Right lobe of liver (tissue), 6 donors: ENCODE measurements around the gene TM4SF18. TPM values are rescaled to one million over a fixed set of nuclear protein-coding genes. Genes with fewer than 3 reads are reported as not detected.

Source experiments
- ATAC-seq, 4 donors: fragments of 200-7000 bp; cut with Tn5 transposase; one replicate each; pipeline ENCODE4 v1.9.1; 2020; ENCODE audit warnings: mild to moderate bottlenecking in 4 of 4, moderate library complexity in 4 of 4
- DNase-seq, 3 donors: peaks; one replicate each; pipeline ENCODE4 v3.0.0-alpha.2; 2020
- H3K27ac ChIP-seq, 3 donors: fragments of 200-600 bp; one replicate each; pipeline ENCODE4 v1.8.0; 2022
- H3K27me3 ChIP-seq, 2 donors: fragments of 200-600 bp; one replicate each; pipeline ENCODE4 v1.8.0; 2022
- H3K36me3 ChIP-seq, 4 donors: fragments of 200-600 bp; sonication (generic) in 1 of 4; one replicate each; pipeline versions ENCODE4 v1.5.1 to v1.8.0; 2017 to 2022; ENCODE audit warnings: control low read depth in 1 of 4
- H3K4me1 ChIP-seq, 4 donors: fragments of 200-600 bp; sonication (generic) in 1 of 4; one replicate each; pipeline versions ENCODE4 v1.5.1 to v1.8.0; 2017 to 2022; ENCODE audit warnings: control low read depth in 1 of 4
- H3K4me3 ChIP-seq, 3 donors: fragments of 200-600 bp; one replicate each; pipeline ENCODE4 v1.8.0; 2022
- H3K9me3 ChIP-seq, 4 donors: fragments of 200-600 bp; sonication (generic) in 1 of 4; one replicate each; pipeline versions ENCODE4 v1.5.1 to v1.8.0; 2017 to 2022; ENCODE audit warnings: control low read depth in 1 of 4
- POLR2A ChIP-seq: fragments of 450-650 bp; IDR thresholded peaks from one replicate; pipeline ENCODE4 v1.6.1; 2017; ENCODE audit warnings: antibody characterized with exemption, mild to moderate bottlenecking
- WGBS: methylation state at CpG from one replicate; pipeline ENCODE4 v1.1.6; 2018; ENCODE audit warnings: low coverage, low lambda C conversion rate; ENCODE audit not compliant: insufficient coverage; ENCODE audit errors: missing lambda C conversion rate; 5-methylcytosine and 5-hydroxymethylcytosine counted together
- intact Hi-C, 2 donors: fragments of 100-400 bp; cut with DNase I; formaldehyde crosslinking; loops; one replicate each; pipeline versions ENCODE4 v1.11.2 to v1.14.1; 2022
- total RNA-seq, 6 experiments: library from RNA; depleted of rRNA in 2 of 6; stranded (reverse); fragments of >200 nt in 2 of 6; fragmentation: NEBNext Ultra II Directional in 3 of 6; extraction: Animal tissue kit (Norgen Biotek cat#: 25700) in 3 of 6; gene quantifications; one replicate each; pipeline versions ENCODE4 v1.1.0 to v1.2.4, GENCODE V29; 2016 to 2023
- TF ChIP-seq, protein P1 (sequence below), 4 donors: fragments of 200-600 bp in 3 of 4; fragments of 450-650 bp in 1 of 4; IDR thresholded peaks; one replicate each; pipeline versions ENCODE4 v1.5.1 to v1.8.0; 2016 to 2022; ENCODE audit warnings: antibody characterized with exemption in 4 of 4, mild to moderate bottlenecking in 2 of 4
- donor health status: DM: no; HTN: yes; CAD: no.
- donor health status: DM: no; HTN: no; CAD: no.
- donor health status: DM: no; HTN: no; CAD: no.
- donor health status: DM: no; HTN: yes; CAD: no.
- donor health status: DM: no; HTN: yes; CAD: no.

TM4SF18 gene
- total RNA-seq, 6 experiments from 2014 or later: 1.8 to 4.6 (median 3.1) TPM

DNA sequence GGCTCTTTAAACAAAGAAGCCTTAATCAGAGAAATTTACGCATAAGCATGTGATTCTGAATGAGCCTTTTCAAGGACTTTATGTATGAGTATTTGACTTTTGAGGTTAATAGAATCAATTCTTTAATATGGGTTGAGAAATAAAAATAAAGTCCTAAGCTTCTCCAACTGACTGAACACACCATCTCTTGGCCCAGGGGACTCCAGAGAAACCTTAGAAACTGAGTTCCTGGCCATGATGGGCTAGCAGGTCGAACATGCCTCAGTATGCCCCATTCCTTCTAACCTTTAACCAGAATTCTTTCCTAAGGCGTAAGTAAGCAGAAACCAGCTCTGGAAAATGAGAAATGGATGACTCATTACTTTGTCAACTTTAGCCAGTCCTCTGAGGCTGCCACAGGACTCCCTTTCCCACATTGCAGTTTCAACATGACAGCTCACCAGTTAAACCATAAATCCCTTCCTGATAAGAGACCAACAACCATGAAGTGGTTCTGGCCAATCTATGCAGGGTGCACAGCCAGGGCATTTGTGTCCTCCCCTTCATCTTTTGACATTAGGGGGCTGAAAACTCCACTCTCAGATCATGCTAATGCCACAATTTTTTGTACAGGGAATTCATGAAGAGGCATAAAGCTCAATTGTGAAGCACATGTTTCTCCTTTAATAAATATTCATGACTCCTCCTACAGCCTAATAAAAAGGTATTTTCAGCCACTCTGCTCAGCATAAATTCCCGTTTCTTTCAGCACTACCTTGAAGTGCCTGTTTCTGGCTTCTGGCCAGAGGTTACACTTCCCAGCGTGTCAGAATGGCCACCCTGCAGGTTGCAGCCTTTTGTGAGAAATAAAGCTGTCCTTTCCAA lies 33.3 kb downstream of the TM4SF18 start:
- peak overlapping the region; percentile 33 to 62 (median 42) for H3K27ac ChIP-seq
- peaks cover 0 to 28% (median 11%) of the 10 kb centered on the region in 4 donors for H3K4me1 ChIP-seq
- H3K4me3 ChIP-seq: no peak overlapping the region
- H3K9me3 ChIP-seq: no peaks in the 10 kb centered on the region
- intact Hi-C loops: no loop called here
- no peaks in the 10 kb centered on the region for H3K27me3 ChIP-seq
- WGBS: 18% methylated on average over 5 of the region's 5 CpGs
- DNase-seq: peak in 1 of 3 donors; percentile 25
- ATAC-seq: peak; percentile 74 to 86 (median 82)
- TF ChIP-seq POLR2A: peak; percentile 69
- TF ChIP-seq, protein P1, sequence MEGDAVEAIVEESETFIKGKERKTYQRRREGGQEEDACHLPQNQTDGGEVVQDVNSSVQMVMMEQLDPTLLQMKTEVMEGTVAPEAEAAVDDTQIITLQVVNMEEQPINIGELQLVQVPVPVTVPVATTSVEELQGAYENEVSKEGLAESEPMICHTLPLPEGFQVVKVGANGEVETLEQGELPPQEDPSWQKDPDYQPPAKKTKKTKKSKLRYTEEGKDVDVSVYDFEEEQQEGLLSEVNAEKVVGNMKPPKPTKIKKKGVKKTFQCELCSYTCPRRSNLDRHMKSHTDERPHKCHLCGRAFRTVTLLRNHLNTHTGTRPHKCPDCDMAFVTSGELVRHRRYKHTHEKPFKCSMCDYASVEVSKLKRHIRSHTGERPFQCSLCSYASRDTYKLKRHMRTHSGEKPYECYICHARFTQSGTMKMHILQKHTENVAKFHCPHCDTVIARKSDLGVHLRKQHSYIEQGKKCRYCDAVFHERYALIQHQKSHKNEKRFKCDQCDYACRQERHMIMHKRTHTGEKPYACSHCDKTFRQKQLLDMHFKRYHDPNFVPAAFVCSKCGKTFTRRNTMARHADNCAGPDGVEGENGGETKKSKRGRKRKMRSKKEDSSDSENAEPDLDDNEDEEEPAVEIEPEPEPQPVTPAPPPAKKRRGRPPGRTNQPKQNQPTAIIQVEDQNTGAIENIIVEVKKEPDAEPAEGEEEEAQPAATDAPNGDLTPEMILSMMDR (IDR thresholded peaks at IDR 0.05): no peak
- no peaks in the 10 kb centered on the region for H3K36me3 ChIP-seq

DNA sequence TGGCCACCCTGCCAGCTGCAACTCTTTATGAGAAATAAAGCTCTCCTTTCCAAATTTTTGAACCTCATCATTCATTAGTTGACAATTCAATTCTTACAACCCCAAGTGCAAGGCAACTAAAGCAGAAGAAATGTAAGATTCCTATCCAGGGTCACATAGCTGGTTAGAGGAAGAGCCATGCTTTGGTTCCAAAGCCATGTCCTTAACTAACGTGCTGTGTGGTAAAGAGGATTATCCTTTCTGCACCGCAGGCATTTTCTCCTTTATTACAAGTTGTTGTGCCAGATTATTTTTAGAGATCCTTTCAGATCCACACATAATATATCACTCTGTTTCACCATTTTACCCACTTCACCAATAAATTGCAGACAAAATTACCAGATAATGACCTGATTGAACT lies 36.5 kb downstream of the TM4SF18 start:
- no peak for ATAC-seq
- H3K4me1 ChIP-seq: peaks cover 0 to 28% (median 11%) of the 10 kb centered on the region in 4 donors
- intact Hi-C loops: no loop called here
- no peaks in the 10 kb centered on the region for H3K36me3 ChIP-seq
- H3K27me3 ChIP-seq: no peaks in the 10 kb centered on the region
- DNase-seq: no peak
- TF ChIP-seq, protein P1 (IDR thresholded peaks at IDR 0.05): no peak
- TF ChIP-seq POLR2A: no peak
- no peak overlapping the region for H3K4me3 ChIP-seq
- WGBS: 82% methylated on average over 2 of the region's 2 CpGs
- no peaks in the 10 kb centered on the region for H3K9me3 ChIP-seq
- H3K27ac ChIP-seq: no peak overlapping the region

DNA sequence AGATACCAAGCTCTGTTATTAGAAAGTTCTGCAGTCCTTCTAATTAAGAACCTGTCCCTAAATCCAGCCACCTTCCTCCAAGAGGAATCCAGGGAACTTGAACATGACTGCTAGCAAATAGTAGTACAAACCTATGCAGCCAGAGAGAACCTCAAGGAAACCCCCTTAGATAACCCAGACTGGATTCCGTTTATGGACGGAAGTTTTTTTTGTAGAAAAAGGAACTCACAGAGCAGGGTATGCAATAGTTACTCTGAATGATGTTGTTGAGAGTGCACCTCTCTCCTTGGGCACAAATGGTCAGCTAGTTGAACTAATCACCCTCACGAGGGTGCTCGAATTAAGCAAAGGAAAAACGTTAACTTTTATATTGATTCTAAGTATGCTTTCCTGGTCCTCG lies 40.8 kb downstream of the TM4SF18 start:
- WGBS: 52% methylated on average over 6 of the region's 6 CpGs
- Histone ChIP-seq H3K36me3 (no peaks in the 10 kb centered on the region), H3K9me3 (no peaks in the 10 kb centered on the region), H3K4me1 (peaks cover 0 to 4% (median 2%) of the 10 kb centered on the region in 4 donors), H3K27me3 (no peaks in the 10 kb centered on the region), H3K27ac (no peak overlapping the region), H3K4me3 (no peak overlapping the region)
- no peak for ATAC-seq
- TF ChIP-seq POLR2A: no peak
- TF ChIP-seq, protein P1 (IDR thresholded peaks at IDR 0.05): no peak
- intact Hi-C loops: no loop called here
- DNase-seq: no peak

DNA sequence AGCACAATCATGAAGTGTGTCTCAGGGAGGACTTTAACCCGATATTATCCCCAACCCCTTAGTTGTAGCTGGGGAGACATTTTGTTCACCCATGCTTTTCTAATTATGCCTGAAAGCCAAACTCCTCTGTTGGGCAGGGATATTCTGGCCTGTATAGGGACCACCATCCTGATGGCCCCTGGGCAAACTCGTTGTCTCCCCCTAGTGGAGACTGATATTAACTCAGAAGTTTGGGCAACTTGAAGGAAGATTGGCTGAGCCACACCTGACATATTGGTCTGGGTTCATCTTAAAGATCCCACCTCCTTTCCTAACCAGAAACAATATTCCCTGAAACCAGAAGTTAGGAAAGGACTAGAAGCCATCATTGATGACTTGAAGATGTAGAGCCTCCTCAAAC lies 42.3 kb downstream of the TM4SF18 start:
- Histone ChIP-seq H3K4me1 (no peaks in the 10 kb centered on the region), H3K36me3 (no peaks in the 10 kb centered on the region), H3K9me3 (no peaks in the 10 kb centered on the region), H3K4me3 (no peak overlapping the region), H3K27me3 (no peaks in the 10 kb centered on the region), H3K27ac (no peak overlapping the region)
- TF ChIP-seq, protein P1 (IDR thresholded peaks at IDR 0.05): peak; percentile 23 to 58 (median 48)
- TF ChIP-seq POLR2A: no peak
- no peak for DNase-seq
- intact Hi-C loops: no loop called here
- 35% methylated on average over 2 of the region's 2 CpGs for WGBS
- ATAC-seq: peak in 3 of 4 donors; percentile 38 to 54 (median 52)
